GM23338 (cell line): Measurements from ENCODE around the gene PAX5. TPM values are rescaled to one million over a fixed set of nuclear protein-coding genes. Genes with fewer than 3 reads are reported as not detected.

ENCODE experiments used
- ATAC-seq: fragments of 200-7000 bp; cut with Tn5 transposase; 3 replicates; pipeline ENCODE4 v1.9.1; 2020
- DNase-seq: peaks from one replicate; pipeline ENCODE4 v3.0.0-alpha.2; 2015; ENCODE audit warnings: low spot score
- H2AFZ ChIP-seq: fragments of 200-600 bp; sonication (generic); 2 replicates; pipeline ENCODE4 v1.8.0; 2016; ENCODE audit warnings: antibody characterized with exemption, mild to moderate bottlenecking, moderate library complexity
- H3F3A ChIP-seq: fragments of 200-600 bp; sonication (generic); replicated peaks from 2 replicates; pipeline ENCODE4 v1.8.0; 2017; ENCODE audit warnings: antibody characterized with exemption, mixed run types, low read depth
- H3K27ac ChIP-seq: fragments of 200-600 bp; sonication (generic); 2 replicates; pipeline ENCODE4 v1.6.1; 2016; ENCODE audit warnings: low read depth
- H3K27me3 ChIP-seq: fragments of 200-600 bp; sonication (generic); 2 replicates; pipeline ENCODE4 v1.8.0; 2016; ENCODE audit warnings: mild to moderate bottlenecking, mixed run types, moderate library complexity; ENCODE audit not compliant: insufficient read depth
- H3K36me3 ChIP-seq: fragments of 200-600 bp; sonication (generic); 2 replicates; pipeline ENCODE4 v1.8.0; 2016; ENCODE audit warnings: mild to moderate bottlenecking; ENCODE audit not compliant: insufficient read depth
- H3K4me1 ChIP-seq: fragments of 200-600 bp; sonication (generic); 2 replicates; pipeline ENCODE4 v1.8.0; 2016; ENCODE audit warnings: mild to moderate bottlenecking, moderate library complexity; ENCODE audit not compliant: insufficient read depth
- H3K4me2 ChIP-seq: fragments of 200-600 bp; sonication (generic); 2 replicates; pipeline ENCODE4 v1.7.1; 2017; ENCODE audit warnings: mixed run types
- H3K4me3 ChIP-seq: fragments of 200-600 bp; sonication (generic); 2 replicates; pipeline ENCODE4 v1.6.1; 2016; ENCODE audit warnings: mixed run types
- H3K79me2 ChIP-seq: fragments of 200-600 bp; sonication (generic); replicated peaks from 2 replicates; pipeline ENCODE4 v1.8.0; 2017; ENCODE audit warnings: mild to moderate bottlenecking; ENCODE audit not compliant: insufficient read depth
- H3K9me2 ChIP-seq: fragments of 200-600 bp; sonication (generic); 2 replicates; pipeline ENCODE4 v1.8.0; 2017; ENCODE audit not compliant: insufficient read depth
- H4K20me1 ChIP-seq: fragments of 200-600 bp; sonication (generic); replicated peaks from 2 replicates; pipeline ENCODE4 v1.8.0; 2017; ENCODE audit warnings: mild to moderate bottlenecking; ENCODE audit not compliant: insufficient read depth
- H3K27ac Mint-ChIP-seq: 2 replicates; pipeline ENCODE4 v1.8.0; 2020; ENCODE audit warnings: inconsistent platforms, mild to moderate bottlenecking, moderate library complexity, mixed read lengths
- H3K27me3 Mint-ChIP-seq: 3 replicates; pipeline ENCODE4 v1.8.0; 2022; ENCODE audit warnings: low read depth, mild to moderate bottlenecking, moderate library complexity, mixed read lengths, inconsistent platforms; ENCODE audit not compliant: insufficient read depth, poor library complexity
- H3K36me3 Mint-ChIP-seq: 3 replicates; pipeline ENCODE4 v1.8.0; 2021; ENCODE audit warnings: low read depth, mild to moderate bottlenecking, inconsistent platforms, moderate library complexity, mixed read lengths
- H3K4me1 Mint-ChIP-seq: 3 replicates; pipeline ENCODE4 v1.8.0; 2020; ENCODE audit warnings: mild to moderate bottlenecking, inconsistent platforms, mixed read lengths
- H3K4me3 Mint-ChIP-seq: 3 replicates; pipeline ENCODE4 v1.8.0; 2021; ENCODE audit warnings: moderate library complexity, mild to moderate bottlenecking, inconsistent platforms, mixed read lengths
- H3K9me3 Mint-ChIP-seq: 3 replicates; pipeline ENCODE4 v1.8.0; 2020; ENCODE audit warnings: moderate library complexity, mild to moderate bottlenecking, inconsistent platforms, mixed read lengths
- JUNB ChIP-seq: IDR thresholded peaks from one replicate; pipeline ENCODE4 v1.6.1; 2016; ENCODE audit warnings: antibody characterized with exemption; ENCODE audit not compliant: unreplicated experiment
- NANOG ChIP-seq: IDR thresholded peaks from 2 replicates; pipeline ENCODE4 v1.6.1; 2016; ENCODE audit warnings: antibody characterized with exemption, borderline replicate concordance
- polyA plus RNA-seq: library from polyadenylated mRNA; unstranded; fragments of >200 nt; fragmentation: Nextera tagmentation; extraction: Ambion mirVana; gene quantifications from 2 replicates; pipeline ENCODE4 v1.2.1, GENCODE V29; 2016
- total RNA-seq: library from RNA; depleted of rRNA; stranded (reverse); fragments of >200 nt; shearing (Covaris generic); gene quantifications from 2 replicates; pipeline ENCODE4 v1.2.3, GENCODE V29; 2014
- TF ChIP-seq, protein P1 (sequence below): IDR thresholded peaks from one replicate; pipeline ENCODE4 v1.6.1; 2018; ENCODE audit warnings: antibody characterized with exemption; ENCODE audit not compliant: unreplicated experiment
- TF ChIP-seq, protein P2 (sequence below): fragments of 250-450 bp; sonication (Bioruptor Pico); IDR thresholded peaks from 2 replicates; pipeline ENCODE4 v1.5.0; 2020; ENCODE audit warnings: mild to moderate bottlenecking, moderate library complexity
- TF ChIP-seq, protein P3 (sequence below), 2 experiments: fragments of 200-600 bp in 1 of 2; sonication (generic) in 1 of 2; conservative IDR thresholded peaks; 2 replicates each; pipeline versions ENCODE4 v1.5.1 to v1.6.1; 2016 to 2017; ENCODE audit warnings: antibody characterized with exemption in 2 of 2, low read depth in 2 of 2, mild to moderate bottlenecking in 2 of 2, moderate library complexity in 1 of 2

Gene PAX5
- total and polyA plus RNA-seq, 2 experiments from 2014 or later = 0.17 to 0.60 TPM

DNA sequence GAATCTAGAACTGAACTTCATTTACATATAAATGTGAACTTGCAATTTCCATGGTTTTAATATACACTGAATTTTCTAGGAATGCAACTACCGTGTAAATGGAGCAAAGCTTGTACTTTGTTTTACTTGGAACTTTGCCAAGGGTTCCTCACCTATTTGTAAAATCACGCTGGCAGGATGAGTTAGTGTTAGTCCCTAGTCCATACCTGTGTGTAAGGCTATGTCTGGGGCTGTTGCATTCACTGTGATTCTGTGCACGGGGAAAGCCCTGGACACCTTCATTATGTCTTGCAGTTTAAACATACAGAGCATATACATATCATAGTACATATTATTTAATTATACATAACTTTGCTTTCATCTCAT is 119.9 kb downstream of the PAX5 start (continued):
- TF ChIP-seq, protein P1, sequence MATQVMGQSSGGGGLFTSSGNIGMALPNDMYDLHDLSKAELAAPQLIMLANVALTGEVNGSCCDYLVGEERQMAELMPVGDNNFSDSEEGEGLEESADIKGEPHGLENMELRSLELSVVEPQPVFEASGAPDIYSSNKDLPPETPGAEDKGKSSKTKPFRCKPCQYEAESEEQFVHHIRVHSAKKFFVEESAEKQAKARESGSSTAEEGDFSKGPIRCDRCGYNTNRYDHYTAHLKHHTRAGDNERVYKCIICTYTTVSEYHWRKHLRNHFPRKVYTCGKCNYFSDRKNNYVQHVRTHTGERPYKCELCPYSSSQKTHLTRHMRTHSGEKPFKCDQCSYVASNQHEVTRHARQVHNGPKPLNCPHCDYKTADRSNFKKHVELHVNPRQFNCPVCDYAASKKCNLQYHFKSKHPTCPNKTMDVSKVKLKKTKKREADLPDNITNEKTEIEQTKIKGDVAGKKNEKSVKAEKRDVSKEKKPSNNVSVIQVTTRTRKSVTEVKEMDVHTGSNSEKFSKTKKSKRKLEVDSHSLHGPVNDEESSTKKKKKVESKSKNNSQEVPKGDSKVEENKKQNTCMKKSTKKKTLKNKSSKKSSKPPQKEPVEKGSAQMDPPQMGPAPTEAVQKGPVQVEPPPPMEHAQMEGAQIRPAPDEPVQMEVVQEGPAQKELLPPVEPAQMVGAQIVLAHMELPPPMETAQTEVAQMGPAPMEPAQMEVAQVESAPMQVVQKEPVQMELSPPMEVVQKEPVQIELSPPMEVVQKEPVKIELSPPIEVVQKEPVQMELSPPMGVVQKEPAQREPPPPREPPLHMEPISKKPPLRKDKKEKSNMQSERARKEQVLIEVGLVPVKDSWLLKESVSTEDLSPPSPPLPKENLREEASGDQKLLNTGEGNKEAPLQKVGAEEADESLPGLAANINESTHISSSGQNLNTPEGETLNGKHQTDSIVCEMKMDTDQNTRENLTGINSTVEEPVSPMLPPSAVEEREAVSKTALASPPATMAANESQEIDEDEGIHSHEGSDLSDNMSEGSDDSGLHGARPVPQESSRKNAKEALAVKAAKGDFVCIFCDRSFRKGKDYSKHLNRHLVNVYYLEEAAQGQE = no peak

DNA sequence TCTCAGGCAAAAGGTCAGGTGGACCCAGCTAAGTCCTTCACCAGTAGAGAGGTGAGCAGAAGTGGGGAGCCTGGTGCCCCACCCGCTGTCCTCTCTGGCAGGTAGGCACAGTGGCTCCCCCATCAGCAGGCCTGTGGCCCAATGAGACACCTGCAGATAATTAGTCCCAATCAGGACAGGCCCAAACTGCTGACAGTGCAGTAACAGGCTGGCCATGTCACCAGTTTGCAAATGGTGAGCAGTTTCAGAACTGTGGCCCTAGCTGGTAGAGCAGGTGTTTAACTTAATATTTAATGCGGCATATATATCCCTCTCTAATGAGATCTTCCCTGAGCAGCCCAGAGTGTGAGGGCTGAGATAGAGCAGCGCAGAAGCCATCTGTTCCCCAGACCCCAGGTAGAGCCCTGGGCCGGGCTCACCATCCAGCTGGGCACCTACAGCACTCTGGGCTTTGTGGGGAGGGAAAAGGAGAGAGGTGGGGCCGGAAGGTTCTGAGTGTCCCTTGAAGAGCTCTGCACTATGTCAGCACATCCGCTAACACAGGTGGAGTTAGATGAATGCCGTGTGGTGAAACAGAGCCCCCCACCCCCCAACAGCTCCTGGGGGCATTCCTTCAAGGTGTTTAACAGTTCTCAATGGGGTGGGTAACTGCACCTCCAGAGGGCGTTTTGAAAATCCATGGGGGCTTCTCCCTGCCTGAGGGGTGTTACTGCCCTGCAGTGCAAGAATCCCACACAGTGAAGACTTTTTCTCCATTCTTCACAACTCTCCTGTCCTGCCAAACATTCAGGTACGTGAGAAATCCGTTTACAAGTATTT is 120.5 kb downstream of the PAX5 start:
- Histone ChIP-seq H3K9me2 (no peaks in the 10 kb centered on the region), H3K4me3 (no peak overlapping the region), H2AFZ (no peak overlapping the region), H3K4me2 (no peak overlapping the region), H3K27me3 (no peaks in the 10 kb centered on the region), H3K4me1 (peaks cover 8% of the 10 kb centered on the region; the same call in 1 of the 2 replicates), H3K27ac (no peak overlapping the region), H3K36me3 (no peaks in the 10 kb centered on the region), H3K79me2 (no peaks in the 10 kb centered on the region), H4K20me1 (no peaks in the 10 kb centered on the region), H3F3A (no peaks in the 10 kb centered on the region)
- ATAC-seq (peak; percentile 83), DNase-seq (peak; percentile 57)
- Mint-ChIP-seq H3K9me3 (no peaks in the 10 kb centered on the region), H3K27ac (no peak overlapping the region), H3K27me3 (peaks cover 2% of the 10 kb centered on the region), H3K36me3 (no peaks in the 10 kb centered on the region), H3K4me1 (peaks cover 6% of the 10 kb centered on the region; the same call in 2 of the 3 replicates), H3K4me3 (no peak overlapping the region)
- TF ChIP-seq NANOG (no peak), JUNB (no peak)
- TF ChIP-seq, protein P1 = no peak
- TF ChIP-seq, protein P2, sequence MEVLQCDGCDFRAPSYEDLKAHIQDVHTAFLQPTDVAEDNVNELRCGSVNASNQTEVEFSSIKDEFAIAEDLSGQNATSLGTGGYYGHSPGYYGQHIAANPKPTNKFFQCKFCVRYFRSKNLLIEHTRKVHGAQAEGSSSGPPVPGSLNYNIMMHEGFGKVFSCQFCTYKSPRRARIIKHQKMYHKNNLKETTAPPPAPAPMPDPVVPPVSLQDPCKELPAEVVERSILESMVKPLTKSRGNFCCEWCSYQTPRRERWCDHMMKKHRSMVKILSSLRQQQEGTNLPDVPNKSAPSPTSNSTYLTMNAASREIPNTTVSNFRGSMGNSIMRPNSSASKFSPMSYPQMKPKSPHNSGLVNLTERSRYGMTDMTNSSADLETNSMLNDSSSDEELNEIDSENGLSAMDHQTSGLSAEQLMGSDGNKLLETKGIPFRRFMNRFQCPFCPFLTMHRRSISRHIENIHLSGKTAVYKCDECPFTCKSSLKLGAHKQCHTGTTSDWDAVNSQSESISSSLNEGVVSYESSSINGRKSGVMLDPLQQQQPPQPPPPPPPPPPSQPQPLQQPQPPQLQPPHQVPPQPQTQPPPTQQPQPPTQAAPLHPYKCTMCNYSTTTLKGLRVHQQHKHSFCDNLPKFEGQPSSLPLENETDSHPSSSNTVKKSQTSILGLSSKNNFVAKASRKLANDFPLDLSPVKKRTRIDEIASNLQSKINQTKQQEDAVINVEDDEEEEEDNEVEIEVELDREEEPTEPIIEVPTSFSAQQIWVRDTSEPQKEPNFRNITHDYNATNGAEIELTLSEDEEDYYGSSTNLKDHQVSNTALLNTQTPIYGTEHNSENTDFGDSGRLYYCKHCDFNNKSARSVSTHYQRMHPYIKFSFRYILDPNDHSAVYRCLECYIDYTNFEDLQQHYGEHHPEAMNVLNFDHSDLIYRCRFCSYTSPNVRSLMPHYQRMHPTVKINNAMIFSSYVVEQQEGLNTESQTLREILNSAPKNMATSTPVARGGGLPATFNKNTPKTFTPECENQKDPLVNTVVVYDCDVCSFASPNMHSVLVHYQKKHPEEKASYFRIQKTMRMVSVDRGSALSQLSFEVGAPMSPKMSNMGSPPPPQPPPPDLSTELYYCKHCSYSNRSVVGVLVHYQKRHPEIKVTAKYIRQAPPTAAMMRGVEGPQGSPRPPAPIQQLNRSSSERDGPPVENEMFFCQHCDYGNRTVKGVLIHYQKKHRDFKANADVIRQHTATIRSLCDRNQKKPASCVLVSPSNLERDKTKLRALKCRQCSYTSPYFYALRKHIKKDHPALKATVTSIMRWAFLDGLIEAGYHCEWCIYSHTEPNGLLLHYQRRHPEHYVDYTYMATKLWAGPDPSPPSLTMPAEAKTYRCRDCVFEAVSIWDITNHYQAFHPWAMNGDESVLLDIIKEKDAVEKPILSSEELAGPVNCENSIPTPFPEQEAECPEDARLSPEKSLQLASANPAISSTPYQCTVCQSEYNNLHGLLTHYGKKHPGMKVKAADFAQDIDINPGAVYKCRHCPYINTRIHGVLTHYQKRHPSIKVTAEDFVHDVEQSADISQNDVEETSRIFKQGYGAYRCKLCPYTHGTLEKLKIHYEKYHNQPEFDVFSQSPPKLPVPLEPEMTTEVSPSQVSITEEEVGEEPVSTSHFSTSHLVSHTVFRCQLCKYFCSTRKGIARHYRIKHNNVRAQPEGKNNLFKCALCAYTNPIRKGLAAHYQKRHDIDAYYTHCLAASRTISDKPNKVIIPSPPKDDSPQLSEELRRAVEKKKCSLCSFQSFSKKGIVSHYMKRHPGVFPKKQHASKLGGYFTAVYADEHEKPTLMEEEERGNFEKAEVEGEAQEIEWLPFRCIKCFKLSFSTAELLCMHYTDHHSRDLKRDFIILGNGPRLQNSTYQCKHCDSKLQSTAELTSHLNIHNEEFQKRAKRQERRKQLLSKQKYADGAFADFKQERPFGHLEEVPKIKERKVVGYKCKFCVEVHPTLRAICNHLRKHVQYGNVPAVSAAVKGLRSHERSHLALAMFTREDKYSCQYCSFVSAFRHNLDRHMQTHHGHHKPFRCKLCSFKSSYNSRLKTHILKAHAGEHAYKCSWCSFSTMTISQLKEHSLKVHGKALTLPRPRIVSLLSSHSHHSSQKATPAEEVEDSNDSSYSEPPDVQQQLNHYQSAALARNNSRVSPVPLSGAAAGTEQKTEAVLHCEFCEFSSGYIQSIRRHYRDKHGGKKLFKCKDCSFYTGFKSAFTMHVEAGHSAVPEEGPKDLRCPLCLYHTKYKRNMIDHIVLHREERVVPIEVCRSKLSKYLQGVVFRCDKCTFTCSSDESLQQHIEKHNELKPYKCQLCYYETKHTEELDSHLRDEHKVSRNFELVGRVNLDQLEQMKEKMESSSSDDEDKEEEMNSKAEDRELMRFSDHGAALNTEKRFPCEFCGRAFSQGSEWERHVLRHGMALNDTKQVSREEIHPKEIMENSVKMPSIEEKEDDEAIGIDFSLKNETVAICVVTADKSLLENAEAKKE (CRISPR knock-in tag) = no peak
- TF ChIP-seq, protein P3, sequence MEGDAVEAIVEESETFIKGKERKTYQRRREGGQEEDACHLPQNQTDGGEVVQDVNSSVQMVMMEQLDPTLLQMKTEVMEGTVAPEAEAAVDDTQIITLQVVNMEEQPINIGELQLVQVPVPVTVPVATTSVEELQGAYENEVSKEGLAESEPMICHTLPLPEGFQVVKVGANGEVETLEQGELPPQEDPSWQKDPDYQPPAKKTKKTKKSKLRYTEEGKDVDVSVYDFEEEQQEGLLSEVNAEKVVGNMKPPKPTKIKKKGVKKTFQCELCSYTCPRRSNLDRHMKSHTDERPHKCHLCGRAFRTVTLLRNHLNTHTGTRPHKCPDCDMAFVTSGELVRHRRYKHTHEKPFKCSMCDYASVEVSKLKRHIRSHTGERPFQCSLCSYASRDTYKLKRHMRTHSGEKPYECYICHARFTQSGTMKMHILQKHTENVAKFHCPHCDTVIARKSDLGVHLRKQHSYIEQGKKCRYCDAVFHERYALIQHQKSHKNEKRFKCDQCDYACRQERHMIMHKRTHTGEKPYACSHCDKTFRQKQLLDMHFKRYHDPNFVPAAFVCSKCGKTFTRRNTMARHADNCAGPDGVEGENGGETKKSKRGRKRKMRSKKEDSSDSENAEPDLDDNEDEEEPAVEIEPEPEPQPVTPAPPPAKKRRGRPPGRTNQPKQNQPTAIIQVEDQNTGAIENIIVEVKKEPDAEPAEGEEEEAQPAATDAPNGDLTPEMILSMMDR (conservative IDR thresholded peaks at IDR 0.05; ENCODE audit: low read depth in 2 of 2) = peak; percentile 51 to 57
